Mesendoderm (in vitro differentiated cells): ENCODE results near the gene PARD3B.

Experiments used
- DNase-seq: peaks from one replicate; pipeline ENCODE4 v3.0.0; 2013
- H2AK5ac ChIP-seq: 2 replicates; pipeline ENCODE4 v1.6.1; 2013; ENCODE audit warnings: low read length, inconsistent platforms
- H2BK120ac ChIP-seq: 2 replicates; pipeline ENCODE4 v1.6.1; 2013; ENCODE audit warnings: low read depth, mild to moderate bottlenecking, low read length, moderate library complexity, mixed read lengths
- H2BK15ac ChIP-seq: replicated peaks from 2 replicates; pipeline ENCODE4 v1.6.1; 2013; ENCODE audit warnings: low read depth, mild to moderate bottlenecking, moderate library complexity
- H2BK5ac ChIP-seq: 2 replicates; pipeline ENCODE4 v1.6.1; 2013; ENCODE audit warnings: low read length, inconsistent platforms
- H3K18ac ChIP-seq: 2 replicates; pipeline ENCODE4 v1.6.1; 2013; ENCODE audit warnings: mild to moderate bottlenecking, low read length, mixed read lengths
- H3K23ac ChIP-seq: one replicate; pipeline ENCODE4 v1.6.1; 2013; ENCODE audit warnings: low read length
- H3K27ac ChIP-seq: 2 replicates; pipeline ENCODE4 v1.5.1; 2013; ENCODE audit warnings: low read depth, mild to moderate bottlenecking, inconsistent platforms, low read length, moderate library complexity
- H3K27me3 ChIP-seq: 2 replicates; pipeline ENCODE4 v1.6.1; 2013; ENCODE audit warnings: low read length, control low read depth, mild to moderate bottlenecking, inconsistent platforms; ENCODE audit not compliant: insufficient read depth, poor library complexity
- H3K36me3 ChIP-seq: 2 replicates; pipeline ENCODE4 v1.6.1; 2013; ENCODE audit warnings: low read length, inconsistent platforms; ENCODE audit not compliant: control insufficient read depth, insufficient read depth
- H3K4ac ChIP-seq: one replicate; pipeline ENCODE4 v1.6.1; 2013; ENCODE audit warnings: low read depth, mild to moderate bottlenecking, low read length, moderate library complexity
- H3K4me1 ChIP-seq: 2 replicates; pipeline ENCODE4 v1.6.1; 2013; ENCODE audit warnings: low read depth, low read length, inconsistent platforms; ENCODE audit not compliant: control insufficient read depth
- H3K4me2 ChIP-seq: 2 replicates; pipeline ENCODE4 v1.6.1; 2013; ENCODE audit warnings: low read length
- H3K4me3 ChIP-seq: 2 replicates; pipeline ENCODE4 v1.5.1; 2013; ENCODE audit warnings: mild to moderate bottlenecking, low read length
- H3K56ac ChIP-seq: one replicate; pipeline ENCODE4 v1.6.1; 2013; ENCODE audit warnings: low read length
- H3K79me1 ChIP-seq: 2 replicates; pipeline ENCODE4 v1.6.1; 2013; ENCODE audit warnings: low read length, inconsistent platforms
- H3K79me2 ChIP-seq: 2 replicates; pipeline ENCODE4 v1.6.1; 2013; ENCODE audit warnings: mild to moderate bottlenecking, low read length; ENCODE audit not compliant: control insufficient read depth, insufficient read depth
- H3K9ac ChIP-seq: 2 replicates; pipeline ENCODE4 v1.6.1; 2013; ENCODE audit warnings: low read length, inconsistent platforms
- H4K5ac ChIP-seq: one replicate; pipeline ENCODE4 v1.6.1; 2013; ENCODE audit warnings: low read length
- H4K8ac ChIP-seq: one replicate; pipeline ENCODE4 v1.6.1; 2013; ENCODE audit warnings: low read depth, mild to moderate bottlenecking, control low read depth, low read length, moderate library complexity
- WGBS: extraction: QIAGEN DNeasy Blood & Tissue Kit; methylation state at CpG from one replicate; pipeline ENCODE4 v1.1.7; 2013; ENCODE audit warnings: low lambda C conversion rate, missing lambda C conversion rate; ENCODE audit not compliant: insufficient coverage; ENCODE audit errors: extremely low coverage; 5-methylcytosine and 5-hydroxymethylcytosine counted together

PARD3B gene

GRCh38 chr2:204683384-204683783 lies 138.1 kb downstream of the PARD3B start:
- Histone ChIP-seq H3K79me2 (no peaks in the 10 kb centered on the region), H3K4me3 (no peak overlapping the region), H3K23ac (no peak overlapping the region), H2BK5ac (no peak overlapping the region), H3K18ac (no peak overlapping the region), H3K9ac (no peak overlapping the region), H4K5ac (no peak overlapping the region), H2AK5ac (no peak overlapping the region), H3K79me1 (no peaks in the 10 kb centered on the region), H3K36me3 (no peaks in the 10 kb centered on the region), H3K27ac (no peak overlapping the region), H2BK15ac (no peak overlapping the region), H2BK120ac (no peak overlapping the region), H3K56ac (no peak overlapping the region), H3K4me1 (no peaks in the 10 kb centered on the region), H4K8ac (no peak overlapping the region), H3K4me2 (no peak overlapping the region), H3K27me3 (no peaks in the 10 kb centered on the region), H3K4ac (no peak overlapping the region)
- no CpG with 5 or more reads among the region's 1 CpG for WGBS
- no peak for DNase-seq

- no CpG with 5 or more reads among the region's 3 CpGs for WGBS
- no peak overlapping the region for H2BK5ac ChIP-seq
- H3K4ac ChIP-seq: no peak overlapping the region
- H4K8ac ChIP-seq: no peak overlapping the region
- H3K27me3 ChIP-seq: no peaks in the 10 kb centered on the region
- H3K36me3 ChIP-seq: no peaks in the 10 kb centered on the region
- no peak overlapping the region for H3K4me2 ChIP-seq
- no peak overlapping the region for H3K27ac ChIP-seq
- H3K79me1 ChIP-seq: no peaks in the 10 kb centered on the region
- H3K4me3 ChIP-seq: no peak overlapping the region
- H3K23ac ChIP-seq: no peak overlapping the region
- H3K4me1 ChIP-seq: no peaks in the 10 kb centered on the region
- H3K56ac ChIP-seq: no peak overlapping the region
- no peak overlapping the region for H2AK5ac ChIP-seq
- no peak overlapping the region for H2BK15ac ChIP-seq
- no peak overlapping the region for H3K9ac ChIP-seq
- H3K18ac ChIP-seq: no peak overlapping the region
- no peak overlapping the region for H2BK120ac ChIP-seq
- no peak for DNase-seq
- no peak overlapping the region for H4K5ac ChIP-seq
- no peaks in the 10 kb centered on the region for H3K79me2 ChIP-seq
These were observed 141.1 kb downstream of the PARD3B start for GRCh38 chr2:204686406-204686805.

GRCh38 chr2:204687776-204688175 lies 142.5 kb downstream of the PARD3B start:
- no peak for DNase-seq
- WGBS: no CpG with 5 or more reads among the region's 2 CpGs
- H2BK5ac ChIP-seq: no peak overlapping the region

GRCh38 chr2:204691911-204692510 lies 146.7 kb downstream of the PARD3B start:
- no peak overlapping the region for H3K4me2 ChIP-seq
- no peak overlapping the region for H4K5ac ChIP-seq
- H3K23ac ChIP-seq: no peak overlapping the region
- no peaks in the 10 kb centered on the region for H3K79me1 ChIP-seq
- DNase-seq: peak; percentile 88
- no peaks in the 10 kb centered on the region for H3K4me1 ChIP-seq
- no peak overlapping the region for H2BK120ac ChIP-seq
- H3K4me3 ChIP-seq: no peak overlapping the region
- H2AK5ac ChIP-seq: no peak overlapping the region
- H3K27ac ChIP-seq: no peak overlapping the region
- H2BK5ac ChIP-seq: no peak overlapping the region
- no peaks in the 10 kb centered on the region for H3K36me3 ChIP-seq
- no peak overlapping the region for H3K9ac ChIP-seq
- no CpG with 5 or more reads among the region's 2 CpGs for WGBS
- H2BK15ac ChIP-seq: no peak overlapping the region
- no peak overlapping the region for H3K4ac ChIP-seq
- H4K8ac ChIP-seq: no peak overlapping the region
- H3K27me3 ChIP-seq: no peaks in the 10 kb centered on the region
- H3K79me2 ChIP-seq: no peaks in the 10 kb centered on the region
- no peak overlapping the region for H3K56ac ChIP-seq
- H3K18ac ChIP-seq: no peak overlapping the region

More at GRCh38 chr2:204687776-204688175, 142.5 kb downstream of the PARD3B start:
- Histone ChIP-seq H3K56ac (no peak overlapping the region), H3K18ac (no peak overlapping the region), H3K79me1 (no peaks in the 10 kb centered on the region), H3K23ac (no peak overlapping the region), H4K5ac (no peak overlapping the region), H3K9ac (no peak overlapping the region), H2BK120ac (no peak overlapping the region), H3K4me1 (no peaks in the 10 kb centered on the region), H3K27ac (no peak overlapping the region), H3K4me2 (no peak overlapping the region), H3K79me2 (no peaks in the 10 kb centered on the region), H2BK15ac (no peak overlapping the region), H3K4ac (no peak overlapping the region), H3K36me3 (no peaks in the 10 kb centered on the region), H3K27me3 (no peaks in the 10 kb centered on the region), H2AK5ac (no peak overlapping the region), H4K8ac (no peak overlapping the region), H3K4me3 (no peak overlapping the region)

DNA sequence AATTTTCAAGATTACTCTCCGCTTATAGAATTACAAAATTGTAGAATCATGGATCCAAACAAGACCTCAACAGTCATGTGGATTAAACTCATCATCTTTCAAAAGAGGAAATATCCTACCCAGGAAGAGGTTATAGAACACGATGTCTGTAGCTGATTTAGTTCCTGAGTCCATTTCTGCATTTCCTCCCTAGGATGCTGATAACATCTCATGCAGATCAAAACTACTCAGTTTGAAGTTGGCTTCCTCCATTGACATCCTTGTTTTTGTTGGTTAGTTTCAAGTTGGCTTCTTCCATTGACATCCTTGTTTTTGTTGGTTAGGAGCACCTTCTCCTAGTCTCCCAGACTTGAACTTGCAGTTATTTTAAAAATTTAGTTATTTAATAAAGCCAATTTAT lies 147.5 kb downstream of the PARD3B start:
- H3K4me3 ChIP-seq: no peak overlapping the region
- no peaks in the 10 kb centered on the region for H3K79me2 ChIP-seq
- no peaks in the 10 kb centered on the region for H3K36me3 ChIP-seq
- no CpG with 5 or more reads among the region's 2 CpGs for WGBS
- no peak overlapping the region for H4K5ac ChIP-seq
- H2BK15ac ChIP-seq: no peak overlapping the region
- no peaks in the 10 kb centered on the region for H3K79me1 ChIP-seq
- peak; percentile 10 for DNase-seq
- no peak overlapping the region for H4K8ac ChIP-seq
- H2BK120ac ChIP-seq: no peak overlapping the region
- H3K4me2 ChIP-seq: no peak overlapping the region
- no peak overlapping the region for H2AK5ac ChIP-seq
- H3K9ac ChIP-seq: no peak overlapping the region
- no peaks in the 10 kb centered on the region for H3K4me1 ChIP-seq
- H3K18ac ChIP-seq: no peak overlapping the region
- no peak overlapping the region for H3K23ac ChIP-seq
- H3K27me3 ChIP-seq: no peaks in the 10 kb centered on the region
- no peak overlapping the region for H3K56ac ChIP-seq
- H3K27ac ChIP-seq: no peak overlapping the region
- no peak overlapping the region for H2BK5ac ChIP-seq
- H3K4ac ChIP-seq: no peak overlapping the region

DNA sequence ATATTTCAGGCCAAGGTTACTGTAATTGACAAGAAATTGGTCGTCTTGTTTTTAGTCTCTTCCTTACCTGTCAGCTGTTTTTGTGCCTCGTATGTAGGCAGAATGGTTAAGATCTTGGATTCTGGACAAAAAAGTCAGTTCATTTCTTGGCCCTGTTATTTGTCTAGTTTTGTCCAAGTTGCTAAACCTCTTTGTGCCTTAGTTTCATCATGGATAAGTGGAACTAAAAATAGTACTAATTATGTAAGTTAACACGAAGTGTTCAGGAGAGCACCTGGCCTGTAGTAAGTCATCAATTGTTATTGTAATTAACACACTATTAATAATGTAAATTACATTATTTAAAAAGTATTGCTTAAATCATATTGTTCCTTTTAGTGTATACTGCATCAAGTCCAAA lies 148.0 kb downstream of the PARD3B start:
- no peak overlapping the region for H4K8ac ChIP-seq
- no peak overlapping the region for H2BK15ac ChIP-seq
- H3K4ac ChIP-seq: no peak overlapping the region
- H3K79me1 ChIP-seq: no peaks in the 10 kb centered on the region
- H2BK120ac ChIP-seq: no peak overlapping the region
- H3K79me2 ChIP-seq: no peaks in the 10 kb centered on the region
- H3K56ac ChIP-seq: no peak overlapping the region
- H3K4me3 ChIP-seq: no peak overlapping the region
- no peak overlapping the region for H3K4me2 ChIP-seq
- H3K27ac ChIP-seq: no peak overlapping the region
- no peak overlapping the region for H4K5ac ChIP-seq
- no peak overlapping the region for H2AK5ac ChIP-seq
- WGBS: no CpG with 5 or more reads among the region's 3 CpGs
- H3K4me1 ChIP-seq: no peaks in the 10 kb centered on the region
- no peak overlapping the region for H3K23ac ChIP-seq
- H2BK5ac ChIP-seq: no peak overlapping the region
- no peak overlapping the region for H3K9ac ChIP-seq
- no peaks in the 10 kb centered on the region for H3K36me3 ChIP-seq
- no peak overlapping the region for H3K18ac ChIP-seq
- DNase-seq: no peak
- no peaks in the 10 kb centered on the region for H3K27me3 ChIP-seq
